GM12891 (cell line): Measurements from ENCODE around the gene CDCA3.

Experiments used
- PAX5 ChIP-seq: IDR thresholded peaks from 2 replicates; pipeline ENCODE4 v1.6.1; 2011; ENCODE audit warnings: low read length, moderate library complexity, mild to moderate bottlenecking; ENCODE audit not compliant: insufficient read depth, severe bottlenecking
- POLR2A ChIP-seq: IDR thresholded peaks from 2 replicates; pipeline ENCODE4 v1.6.1; 2011; ENCODE audit warnings: low read depth, low read length, control low read depth

GRCh38 chr12:6823182-6824084 lies 27.7 kb downstream of the CDCA3 start:
- TF ChIP-seq POLR2A (no peak), PAX5 (no peak)
